IMR-90 (cell line): ENCODE results near the gene PSG4. TPM values are rescaled to one million over a fixed set of nuclear protein-coding genes. Genes with fewer than 3 reads are reported as not detected.
"Not testable (repeated sequence)": the region's sequence is repeated elsewhere in the genome, so short reads cannot be mapped to it uniquely, and the experiment has no call there.

Source experiments
- ATAC-seq: fragments of 200-7000 bp; cut with Tn5 transposase; 2 replicates; pipeline ENCODE4 v1.9.1; 2020; ENCODE audit warnings: low read depth, mild to moderate bottlenecking, moderate library complexity
- BruUV-seq: library from RNA; stranded (reverse); fragments of 400-500 nt; replicated peaks from 2 replicates; lab custom pipeline; 2021; lab: Mats Ljungman, UMichigan
- CTCF ChIA-PET: fragments of 300-600 bp; formaldehyde crosslinking; extraction: SDS; loops from one replicate; lab custom pipeline; 2021; ENCODE audit warnings: antibody characterized with exemption; lab: Yijun Ruan, JAX
- POLR2A ChIA-PET: fragments of 300-600 bp; sonication (Branson Sonifier 250); formaldehyde crosslinking; loops from one replicate; lab custom pipeline; 2022; ENCODE audit warnings: antibody characterized with exemption; ENCODE audit not compliant: unreplicated experiment; lab: Charles Lee
- DNase-seq: peaks from one replicate; pipeline ENCODE4 v3.0.0; 2013
- H2AFZ ChIP-seq: replicated peaks from 2 replicates; pipeline ENCODE3; 2013; ENCODE audit warnings: low read length, mild to moderate bottlenecking; ENCODE audit not compliant: poor library complexity
- H2AK5ac ChIP-seq: 2 replicates; pipeline ENCODE4 v1.6.1; 2013; ENCODE audit warnings: low read depth, low read length, inconsistent platforms
- H2AK9ac ChIP-seq: replicated peaks from 2 replicates; pipeline ENCODE3; 2013; ENCODE audit warnings: mild to moderate bottlenecking, low read depth, low read length, moderate library complexity; ENCODE audit not compliant: poor library complexity
- H2BK120ac ChIP-seq: 2 replicates; pipeline ENCODE4 v1.6.1; 2013; ENCODE audit warnings: low read depth, low read length, inconsistent platforms
- H2BK15ac ChIP-seq: 3 replicates; pipeline ENCODE4 v1.6.1; 2013; ENCODE audit warnings: low read depth, low read length, inconsistent platforms
- H2BK20ac ChIP-seq: 2 replicates; pipeline ENCODE4 v1.6.1; 2013; ENCODE audit warnings: low read depth, mild to moderate bottlenecking, inconsistent platforms, low read length, moderate library complexity
- H2BK5ac ChIP-seq: 2 replicates; pipeline ENCODE4 v1.6.1; 2013; ENCODE audit warnings: mild to moderate bottlenecking, low read depth, low read length, inconsistent platforms; ENCODE audit not compliant: poor library complexity, severe bottlenecking
- H3K14ac ChIP-seq: replicated peaks from 2 replicates; pipeline ENCODE4 v1.6.1; 2013; ENCODE audit warnings: low read depth, low read length, inconsistent platforms
- H3K18ac ChIP-seq: 2 replicates; pipeline ENCODE4 v1.6.1; 2013; ENCODE audit warnings: low read depth, low read length, control low read depth
- H3K23ac ChIP-seq: 2 replicates; pipeline ENCODE4 v1.6.1; 2013; ENCODE audit warnings: low read depth, low read length, inconsistent platforms
- H3K27ac ChIP-seq: 2 replicates; pipeline ENCODE4 v1.5.1; 2013; ENCODE audit warnings: mild to moderate bottlenecking, control low read depth, low read length; ENCODE audit not compliant: insufficient read depth
- H3K27me3 ChIP-seq: 2 replicates; pipeline ENCODE4 v1.6.1; 2013; ENCODE audit warnings: low read length; ENCODE audit not compliant: control insufficient read depth, insufficient read depth
- H3K36me3 ChIP-seq: 2 replicates; pipeline ENCODE4 v1.6.1; 2013; ENCODE audit warnings: low read length, mixed read lengths; ENCODE audit not compliant: control insufficient read depth, insufficient read depth
- H3K4ac ChIP-seq: 2 replicates; pipeline ENCODE4 v1.6.1; 2013; ENCODE audit warnings: low read depth, low read length, inconsistent platforms
- H3K4me1 ChIP-seq: 2 replicates; pipeline ENCODE4 v1.6.1; 2013; ENCODE audit warnings: low read length, mixed read lengths; ENCODE audit not compliant: control insufficient read depth, insufficient read depth
- H3K4me2 ChIP-seq: 2 replicates; pipeline ENCODE4 v1.6.1; 2013; ENCODE audit warnings: low read depth, mild to moderate bottlenecking, control low read depth, low read length, moderate library complexity
- H3K4me3 ChIP-seq: 2 replicates; pipeline ENCODE4 v1.5.1; 2013; ENCODE audit warnings: low read depth, mild to moderate bottlenecking, control low read depth, low read length, moderate library complexity; ENCODE audit not compliant: insufficient read depth
- H3K56ac ChIP-seq: 2 replicates; pipeline ENCODE4 v1.6.1; 2013; ENCODE audit warnings: low read length, inconsistent platforms; ENCODE audit not compliant: insufficient read depth; ENCODE audit errors: extremely low read depth
- H3K79me1 ChIP-seq, 2 experiments: 2 replicates each; pipeline ENCODE4 v1.6.1; 2013; ENCODE audit warnings: low read length in 2 of 2, inconsistent platforms in 1 of 2, low read depth in 1 of 2
- H3K9ac ChIP-seq: 2 replicates; pipeline ENCODE4 v1.6.1; 2013; ENCODE audit warnings: low read depth, low read length, control low read depth
- H3K9me1 ChIP-seq: 2 replicates; pipeline ENCODE4 v1.6.1; 2013; ENCODE audit warnings: low read length, inconsistent platforms; ENCODE audit not compliant: insufficient read depth
- H3K9me3 ChIP-seq: 2 replicates; pipeline ENCODE4 v1.6.1; 2013; ENCODE audit warnings: low read length; ENCODE audit not compliant: control insufficient read depth, insufficient read depth
- H4K20me1 ChIP-seq: 2 replicates; pipeline ENCODE4 v1.6.1; 2013; ENCODE audit warnings: low read length, inconsistent platforms; ENCODE audit not compliant: insufficient read depth
- H4K5ac ChIP-seq: 2 replicates; pipeline ENCODE4 v1.6.1; 2013; ENCODE audit warnings: mild to moderate bottlenecking, low read depth, low read length, control low read depth
- H4K8ac ChIP-seq, 2 experiments: 2 replicates each; pipeline ENCODE4 v1.6.1; 2013; ENCODE audit warnings: low read depth in 2 of 2, low read length in 2 of 2, control low read depth in 1 of 2, inconsistent platforms in 1 of 2
- H4K91ac ChIP-seq: 2 replicates; pipeline ENCODE4 v1.6.1; 2013; ENCODE audit warnings: low read depth, low read length, inconsistent platforms; ENCODE audit not compliant: insufficient read depth
- whole genome bisulfite sequencing, 2 experiments: methylation state at CpG; one replicate each; pipeline versions ENCODE4 v1.1.5 to v1.1.7; 2013; ENCODE audit warnings: missing lambda C conversion rate in 2 of 2; ENCODE audit not compliant: insufficient read length in 1 of 2; ENCODE audit errors: extremely low coverage in 2 of 2; 5-methylcytosine and 5-hydroxymethylcytosine counted together
- dilution Hi-C: fragments of 300-500 bp; cut with HindIII; formaldehyde crosslinking; loops from one replicate; pipeline ENCODE4 v1.14.3; 2018; ENCODE audit warnings: low sequenced_read_pairs; ENCODE audit not compliant: unreplicated experiment
- in situ Hi-C: fragments of 300-500 bp; cut with MboI; formaldehyde crosslinking; loops from 3 replicates; pipeline ENCODE4 v1.14.3; 2019; ENCODE audit warnings: low sequenced_read_pairs, inconsistent platforms, mixed read lengths
- intact Hi-C: fragments of 100-400 bp; cut with micrococcal nuclease; formaldehyde crosslinking; loops from 2 replicates; pipeline ENCODE4 v1.10.0; 2022
- polyA plus RNA-seq, 3 experiments: library from polyadenylated mRNA; depleted of rRNA; stranded (reverse); fragments of >200 nt; gene quantifications; 2 replicates each; pipeline ENCODE4 v1.2.3, GENCODE V29; 2012; ENCODE audit warnings: low replicate concordance in 1 of 3
- total RNA-seq: library from RNA; depleted of rRNA; stranded (reverse); fragments of >200 nt; gene quantifications from 2 replicates; pipeline ENCODE4 v1.2.3, GENCODE V29; 2012

The PSG4 gene
- total and polyA plus RNA-seq, 2 of the 4 experiments (the other 2 are of a cell fraction): 106 to 223 TPM

DNA sequence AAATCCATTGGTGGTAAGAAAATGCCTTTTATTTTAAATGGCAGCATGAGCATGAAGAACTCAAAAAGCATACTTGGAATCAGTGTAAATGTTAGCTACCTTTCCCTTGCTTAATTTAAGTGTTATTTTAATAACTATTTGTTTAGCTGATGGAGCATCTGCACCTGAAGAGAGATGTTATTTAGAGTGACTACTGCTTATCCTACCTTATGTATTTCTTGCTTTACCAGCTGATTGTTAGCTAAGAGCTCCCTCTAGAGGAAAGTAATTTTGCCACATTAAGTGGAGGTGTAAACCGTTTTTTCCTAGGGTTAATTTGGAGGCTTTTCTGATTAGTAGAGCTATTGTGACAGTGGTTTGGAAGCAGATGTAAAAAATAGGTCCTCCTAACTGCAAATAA is 21.5 kb upstream of the PSG4 start:
- POLR2A ChIA-PET, H4K20me1 ChIP-seq, H3K23ac ChIP-seq, H4K5ac ChIP-seq, H3K9ac ChIP-seq, ATAC-seq, H3K4me3 ChIP-seq, intact Hi-C loops, H3K36me3 ChIP-seq, H3K4ac ChIP-seq, H2BK5ac ChIP-seq, H3K9me1 ChIP-seq, H3K27ac ChIP-seq, H4K8ac ChIP-seq, DNase-seq, H2AK5ac ChIP-seq, in situ Hi-C loops, H2BK15ac ChIP-seq, H2BK20ac ChIP-seq, H4K91ac ChIP-seq, H3K27me3 ChIP-seq, H2AFZ ChIP-seq, H3K4me1 ChIP-seq, H3K79me1 ChIP-seq, BruUV-seq, H2AK9ac ChIP-seq, H3K9me3 ChIP-seq, H3K14ac ChIP-seq, H3K18ac ChIP-seq, H2BK120ac ChIP-seq, H3K4me2 ChIP-seq, CTCF ChIA-PET, dilution Hi-C loops, H3K56ac ChIP-seq: not testable (repeated sequence)
- no CpG with 5 or more reads among the region's 1 CpG for WGBS, 2 experiments
